HG02973 (cell line): ENCODE results near the gene SUV39H1.

Experiments
- ATAC-seq: cut with Tn5 transposase; IDR thresholded peaks from one replicate; pipeline ENCODE4 v1.9.1; 2021; ENCODE audit warnings: moderate library complexity; ENCODE audit not compliant: unreplicated experiment

The SUV39H1 gene

DNA sequence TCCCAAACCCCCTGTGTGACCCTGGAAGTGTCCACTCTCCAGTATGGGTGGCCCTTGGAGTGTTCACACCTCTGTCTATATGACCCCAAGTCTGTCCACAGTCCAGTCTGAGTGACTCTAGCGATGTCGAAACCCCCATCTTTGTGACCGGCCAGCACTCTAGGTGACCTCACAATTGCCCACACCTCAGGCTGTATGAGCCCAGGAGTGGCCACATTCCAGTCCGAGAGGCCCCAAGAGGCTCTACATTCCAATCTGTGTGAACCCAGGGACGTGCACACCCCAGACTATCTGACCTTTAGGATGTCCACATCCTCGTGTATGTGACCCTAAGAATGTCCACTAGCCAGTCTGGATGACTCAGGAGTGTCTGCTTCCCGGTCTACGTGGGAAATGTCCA is 57.7 kb downstream of the SUV39H1 start:
- no peak for ATAC-seq
